Liver (tissue), 9 donors: ENCODE data around the gene CKAP5. TPM values are rescaled to one million over a fixed set of nuclear protein-coding genes. Genes with fewer than 3 reads are reported as not detected.

Experiments used
- DNase-seq: peaks from one replicate; pipeline ENCODE4 v3.0.0-alpha.2; 2017; ENCODE audit warnings: low spot score
- H3K27ac ChIP-seq, 2 donors: one replicate each; pipeline ENCODE4 v1.7.0; 2013; ENCODE audit warnings: inconsistent platforms in 2 of 2, low read length in 2 of 2, control low read depth in 1 of 2, low read depth in 1 of 2, mild to moderate bottlenecking in 1 of 2
- H3K27me3 ChIP-seq, 4 donors: one replicate each; pipeline versions ENCODE4 v1.6.1 to v1.7.0; 2013; ENCODE audit warnings: low read length in 3 of 4, inconsistent platforms in 1 of 4, mild to moderate bottlenecking in 1 of 4, moderate library complexity in 1 of 4; ENCODE audit not compliant: control insufficient read depth in 4 of 4, insufficient read depth in 4 of 4
- H3K36me3 ChIP-seq, 4 donors: one replicate each; pipeline versions ENCODE4 v1.6.1 to v1.7.0; 2013; ENCODE audit warnings: low read length in 3 of 4, mild to moderate bottlenecking in 3 of 4, low read depth in 1 of 4, moderate library complexity in 1 of 4; ENCODE audit not compliant: control insufficient read depth in 4 of 4, insufficient read depth in 3 of 4
- H3K4me1 ChIP-seq, 4 donors: one replicate each; pipeline versions ENCODE4 v1.6.1 to v1.7.0; 2013; ENCODE audit warnings: low read length in 3 of 4, mild to moderate bottlenecking in 3 of 4, moderate library complexity in 1 of 4; ENCODE audit not compliant: control insufficient read depth in 4 of 4, insufficient read depth in 4 of 4
- H3K4me3 ChIP-seq, 3 donors: one replicate each; pipeline versions ENCODE4 v1.6.1 to v1.7.0; 2013; ENCODE audit warnings: low read length in 3 of 3, control low read depth in 1 of 3, low read depth in 1 of 3, mild to moderate bottlenecking in 1 of 3
- H3K9ac ChIP-seq, 2 donors: one replicate each; pipeline ENCODE4 v1.7.0; 2013; ENCODE audit warnings: low read length in 2 of 2, mild to moderate bottlenecking in 2 of 2, moderate library complexity in 2 of 2, control low read depth in 1 of 2, low read depth in 1 of 2
- H3K9me3 ChIP-seq, 4 donors: one replicate each; pipeline versions ENCODE4 v1.6.1 to v1.7.0; 2013; ENCODE audit warnings: low read length in 3 of 4; ENCODE audit not compliant: control insufficient read depth in 4 of 4
- EGR1 ChIP-seq, 2 donors: IDR thresholded peaks; 2 replicates each; pipeline ENCODE4 v1.6.1; 2016 to 2018; ENCODE audit warnings: antibody characterized with exemption in 2 of 2, low read depth in 2 of 2
- FOXA1 ChIP-seq: IDR thresholded peaks from 2 replicates; pipeline ENCODE4 v1.6.1; 2016; ENCODE audit warnings: antibody characterized with exemption
- FOXA2 ChIP-seq: IDR thresholded peaks from 2 replicates; pipeline ENCODE4 v1.6.1; 2016; ENCODE audit warnings: antibody characterized with exemption
- GABPA ChIP-seq, 2 donors: IDR thresholded peaks in 1 of 2; conservative IDR thresholded peaks in 1 of 2; 2 replicates each; pipeline ENCODE4 v1.6.1; 2016; ENCODE audit warnings: antibody characterized with exemption in 2 of 2, mild to moderate bottlenecking in 1 of 2, moderate library complexity in 1 of 2
- HNF4A ChIP-seq, 2 donors: conservative IDR thresholded peaks; 2 replicates each; pipeline ENCODE4 v1.6.1; 2016; ENCODE audit warnings: antibody characterized with exemption in 2 of 2, mild to moderate bottlenecking in 2 of 2
- HNF4G ChIP-seq: IDR thresholded peaks from 2 replicates; pipeline ENCODE4 v1.6.1; 2016; ENCODE audit warnings: antibody characterized with exemption
- NR2F2 ChIP-seq: IDR thresholded peaks from 2 replicates; pipeline ENCODE4 v1.6.1; 2016; ENCODE audit warnings: antibody characterized with exemption
- RAD21 ChIP-seq, 2 donors: IDR thresholded peaks; 2 replicates each; pipeline ENCODE4 v1.6.1; 2016; ENCODE audit warnings: antibody characterized with exemption in 2 of 2, mild to moderate bottlenecking in 2 of 2
- RXRA ChIP-seq, 2 donors: IDR thresholded peaks; 2 replicates each; pipeline ENCODE4 v1.6.1; 2017 to 2018; ENCODE audit warnings: antibody characterized with exemption in 2 of 2, mild to moderate bottlenecking in 1 of 2
- SP1 ChIP-seq: IDR thresholded peaks from 2 replicates; pipeline ENCODE4 v1.6.1; 2018; ENCODE audit warnings: antibody characterized with exemption, mild to moderate bottlenecking
- TAF1 ChIP-seq: conservative IDR thresholded peaks from 2 replicates; pipeline ENCODE4 v1.6.1; 2016; ENCODE audit warnings: antibody characterized with exemption, mild to moderate bottlenecking
- YY1 ChIP-seq: IDR thresholded peaks from 2 replicates; pipeline ENCODE4 v1.6.1; 2016; ENCODE audit warnings: antibody characterized with exemption, mild to moderate bottlenecking
- WGBS: extraction: QIAGEN DNeasy Blood & Tissue Kit; methylation state at CpG from one replicate; pipeline ENCODE4 v1.1.7; 2013; 5-methylcytosine and 5-hydroxymethylcytosine counted together
- polyA plus RNA-seq, 2 donors: library from polyadenylated mRNA; stranded (reverse) in 1 of 2; unstranded in 1 of 2; fragments of 200-250 nt in 1 of 2; fragments of >200 nt in 1 of 2; fragmentation: Nextera tagmentation in 1 of 2; extraction: Ambion mirVana in 1 of 2; gene quantifications; one replicate each; pipeline versions ENCODE4 v1.2.1 to v1.2.3, GENCODE V29; 2013 to 2015
- total RNA-seq, 2 donors: library from RNA; depleted of rRNA; stranded (reverse); fragments of >200 nt; gene quantifications; one replicate each; pipeline ENCODE4 v1.2.3, GENCODE V29; 2014
- TF ChIP-seq, protein P1 (sequence below): IDR thresholded peaks from 2 replicates; pipeline ENCODE4 v1.6.1; 2016; ENCODE audit warnings: antibody characterized with exemption
- TF ChIP-seq, protein P2 (sequence below): IDR thresholded peaks from 2 replicates; pipeline ENCODE4 v1.6.1; 2016; ENCODE audit warnings: antibody characterized with exemption, mild to moderate bottlenecking
- TF ChIP-seq, protein P3 (sequence below): IDR thresholded peaks from 2 replicates; pipeline ENCODE4 v1.6.1; 2016; ENCODE audit warnings: antibody characterized with exemption
- TF ChIP-seq, protein P4 (sequence below): fragments of 150-350 bp; IDR thresholded peaks from 2 replicates; pipeline ENCODE4 v1.5.1; 2017; ENCODE audit warnings: improper control_type of control experiment, low read depth, low read length; ENCODE audit not compliant: missing input control
- TF ChIP-seq, protein P5 (sequence below): IDR thresholded peaks from 2 replicates; pipeline ENCODE4 v1.6.1; 2016; ENCODE audit warnings: antibody characterized with exemption
- donor health status: healthy.
- donor health status: healthy.
- donor health status: healthy.
- donor health status: healthy.
- donor health status: healthy.

Gene CKAP5
- total and polyA plus RNA-seq, 4 donors, result 6.1 to 70.4 (median 15.4) TPM

DNA sequence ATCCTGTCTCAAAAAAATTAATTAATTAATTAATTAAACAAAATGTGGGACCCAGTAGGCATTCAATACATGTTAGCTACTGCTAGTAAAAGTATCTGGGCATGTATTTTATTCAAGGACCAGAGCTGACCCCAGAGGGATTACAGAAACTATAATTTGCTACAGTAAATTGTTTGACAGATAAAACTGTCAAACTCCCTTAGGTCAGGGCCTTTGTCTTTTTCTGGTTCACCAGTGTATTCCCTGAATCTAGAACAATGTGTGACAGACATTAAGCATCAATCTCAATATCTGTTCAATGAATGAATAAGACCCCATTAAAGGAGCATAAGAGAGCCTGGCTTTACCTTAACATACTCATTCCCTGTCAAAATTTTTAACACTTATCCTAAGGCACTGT is 6.0 kb downstream of the CKAP5 start:
- no peak overlapping the region for H3K4me3 ChIP-seq
- H3K27me3 ChIP-seq, result no peaks in the 10 kb centered on the region
- H3K36me3 ChIP-seq, result peaks cover 0 to 2% (median 0%) of the 10 kb centered on the region in 4 donors
- H3K9ac ChIP-seq, result no peak overlapping the region
- no peaks in the 10 kb centered on the region for H3K9me3 ChIP-seq
- TF ChIP-seq SP1 (no peak), YY1 (no peak), NR2F2 (no peak), HNF4A (conservative IDR thresholded peaks at IDR 0.05) (no peak), HNF4G (no peak), FOXA1 (no peak)
- TF ChIP-seq, protein P1, sequence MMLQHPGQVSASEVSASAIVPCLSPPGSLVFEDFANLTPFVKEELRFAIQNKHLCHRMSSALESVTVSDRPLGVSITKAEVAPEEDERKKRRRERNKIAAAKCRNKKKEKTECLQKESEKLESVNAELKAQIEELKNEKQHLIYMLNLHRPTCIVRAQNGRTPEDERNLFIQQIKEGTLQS, result no peak
- DNase-seq, result no peak
- H3K27ac ChIP-seq, result no peak overlapping the region
- H3K4me1 ChIP-seq, result peaks cover 3 to 4% (median 4%) of the 10 kb centered on the region in 4 donors

DNA sequence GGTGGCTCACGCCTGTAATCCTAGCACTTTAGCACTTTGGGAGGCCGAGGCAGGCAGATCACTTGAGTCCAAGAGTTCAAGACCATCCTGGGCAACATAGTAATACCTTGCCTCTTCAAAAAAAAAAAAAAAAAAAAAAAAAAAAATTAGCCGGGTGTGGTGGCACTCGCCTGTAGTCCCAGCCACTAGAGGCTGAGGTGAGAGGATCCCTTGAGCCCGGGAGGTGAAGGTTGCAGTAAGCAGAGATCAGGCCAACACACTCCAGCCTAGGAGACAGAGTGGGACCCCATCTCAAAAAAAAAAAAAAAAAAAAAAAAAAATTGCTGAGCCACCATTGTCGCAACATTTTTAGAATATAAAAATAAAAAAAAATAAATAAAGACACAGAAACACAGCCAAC is 7.6 kb downstream of the CKAP5 start:
- Histone ChIP-seq H3K9ac (no peak overlapping the region), H3K9me3 (no peaks in the 10 kb centered on the region), H3K36me3 (peaks cover 0 to 2% (median 0%) of the 10 kb centered on the region in 4 donors), H3K4me3 (no peak overlapping the region), H3K27ac (no peak overlapping the region), H3K4me1 (no peaks in the 10 kb centered on the region), H3K27me3 (no peaks in the 10 kb centered on the region)
- no peak for DNase-seq
- 96% methylated on average over 6 of the region's 6 CpGs for WGBS
- TF ChIP-seq FOXA1 (no peak), TAF1 (no peak), NR2F2 (no peak), RAD21 (IDR thresholded peaks at IDR 0.05) (no peak), RXRA (IDR thresholded peaks at IDR 0.05) (no peak), EGR1 (IDR thresholded peaks at IDR 0.05; ENCODE audit: low read depth in 2 of 2) (no peak), HNF4A (conservative IDR thresholded peaks at IDR 0.05) (no peak), GABPA (IDR thresholded peaks at IDR 0.05 in 1 of 2, conservative IDR thresholded peaks at IDR 0.05 in 1 of 2) (no peak), FOXA2 (no peak), YY1 (no peak), HNF4G (no peak)
- TF ChIP-seq, protein P1, result no peak
- TF ChIP-seq, protein P2, sequence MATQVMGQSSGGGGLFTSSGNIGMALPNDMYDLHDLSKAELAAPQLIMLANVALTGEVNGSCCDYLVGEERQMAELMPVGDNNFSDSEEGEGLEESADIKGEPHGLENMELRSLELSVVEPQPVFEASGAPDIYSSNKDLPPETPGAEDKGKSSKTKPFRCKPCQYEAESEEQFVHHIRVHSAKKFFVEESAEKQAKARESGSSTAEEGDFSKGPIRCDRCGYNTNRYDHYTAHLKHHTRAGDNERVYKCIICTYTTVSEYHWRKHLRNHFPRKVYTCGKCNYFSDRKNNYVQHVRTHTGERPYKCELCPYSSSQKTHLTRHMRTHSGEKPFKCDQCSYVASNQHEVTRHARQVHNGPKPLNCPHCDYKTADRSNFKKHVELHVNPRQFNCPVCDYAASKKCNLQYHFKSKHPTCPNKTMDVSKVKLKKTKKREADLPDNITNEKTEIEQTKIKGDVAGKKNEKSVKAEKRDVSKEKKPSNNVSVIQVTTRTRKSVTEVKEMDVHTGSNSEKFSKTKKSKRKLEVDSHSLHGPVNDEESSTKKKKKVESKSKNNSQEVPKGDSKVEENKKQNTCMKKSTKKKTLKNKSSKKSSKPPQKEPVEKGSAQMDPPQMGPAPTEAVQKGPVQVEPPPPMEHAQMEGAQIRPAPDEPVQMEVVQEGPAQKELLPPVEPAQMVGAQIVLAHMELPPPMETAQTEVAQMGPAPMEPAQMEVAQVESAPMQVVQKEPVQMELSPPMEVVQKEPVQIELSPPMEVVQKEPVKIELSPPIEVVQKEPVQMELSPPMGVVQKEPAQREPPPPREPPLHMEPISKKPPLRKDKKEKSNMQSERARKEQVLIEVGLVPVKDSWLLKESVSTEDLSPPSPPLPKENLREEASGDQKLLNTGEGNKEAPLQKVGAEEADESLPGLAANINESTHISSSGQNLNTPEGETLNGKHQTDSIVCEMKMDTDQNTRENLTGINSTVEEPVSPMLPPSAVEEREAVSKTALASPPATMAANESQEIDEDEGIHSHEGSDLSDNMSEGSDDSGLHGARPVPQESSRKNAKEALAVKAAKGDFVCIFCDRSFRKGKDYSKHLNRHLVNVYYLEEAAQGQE, result no peak
- TF ChIP-seq, protein P3, sequence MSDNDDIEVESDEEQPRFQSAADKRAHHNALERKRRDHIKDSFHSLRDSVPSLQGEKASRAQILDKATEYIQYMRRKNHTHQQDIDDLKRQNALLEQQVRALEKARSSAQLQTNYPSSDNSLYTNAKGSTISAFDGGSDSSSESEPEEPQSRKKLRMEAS, result no peak
- TF ChIP-seq, protein P4, sequence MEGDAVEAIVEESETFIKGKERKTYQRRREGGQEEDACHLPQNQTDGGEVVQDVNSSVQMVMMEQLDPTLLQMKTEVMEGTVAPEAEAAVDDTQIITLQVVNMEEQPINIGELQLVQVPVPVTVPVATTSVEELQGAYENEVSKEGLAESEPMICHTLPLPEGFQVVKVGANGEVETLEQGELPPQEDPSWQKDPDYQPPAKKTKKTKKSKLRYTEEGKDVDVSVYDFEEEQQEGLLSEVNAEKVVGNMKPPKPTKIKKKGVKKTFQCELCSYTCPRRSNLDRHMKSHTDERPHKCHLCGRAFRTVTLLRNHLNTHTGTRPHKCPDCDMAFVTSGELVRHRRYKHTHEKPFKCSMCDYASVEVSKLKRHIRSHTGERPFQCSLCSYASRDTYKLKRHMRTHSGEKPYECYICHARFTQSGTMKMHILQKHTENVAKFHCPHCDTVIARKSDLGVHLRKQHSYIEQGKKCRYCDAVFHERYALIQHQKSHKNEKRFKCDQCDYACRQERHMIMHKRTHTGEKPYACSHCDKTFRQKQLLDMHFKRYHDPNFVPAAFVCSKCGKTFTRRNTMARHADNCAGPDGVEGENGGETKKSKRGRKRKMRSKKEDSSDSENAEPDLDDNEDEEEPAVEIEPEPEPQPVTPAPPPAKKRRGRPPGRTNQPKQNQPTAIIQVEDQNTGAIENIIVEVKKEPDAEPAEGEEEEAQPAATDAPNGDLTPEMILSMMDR, result no peak
- TF ChIP-seq, protein P5, sequence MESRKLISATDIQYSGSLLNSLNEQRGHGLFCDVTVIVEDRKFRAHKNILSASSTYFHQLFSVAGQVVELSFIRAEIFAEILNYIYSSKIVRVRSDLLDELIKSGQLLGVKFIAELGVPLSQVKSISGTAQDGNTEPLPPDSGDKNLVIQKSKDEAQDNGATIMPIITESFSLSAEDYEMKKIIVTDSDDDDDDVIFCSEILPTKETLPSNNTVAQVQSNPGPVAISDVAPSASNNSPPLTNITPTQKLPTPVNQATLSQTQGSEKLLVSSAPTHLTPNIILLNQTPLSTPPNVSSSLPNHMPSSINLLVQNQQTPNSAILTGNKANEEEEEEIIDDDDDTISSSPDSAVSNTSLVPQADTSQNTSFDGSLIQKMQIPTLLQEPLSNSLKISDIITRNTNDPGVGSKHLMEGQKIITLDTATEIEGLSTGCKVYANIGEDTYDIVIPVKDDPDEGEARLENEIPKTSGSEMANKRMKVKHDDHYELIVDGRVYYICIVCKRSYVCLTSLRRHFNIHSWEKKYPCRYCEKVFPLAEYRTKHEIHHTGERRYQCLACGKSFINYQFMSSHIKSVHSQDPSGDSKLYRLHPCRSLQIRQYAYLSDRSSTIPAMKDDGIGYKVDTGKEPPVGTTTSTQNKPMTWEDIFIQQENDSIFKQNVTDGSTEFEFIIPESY, result no peak
